Measurements from ENCODE around the gene ASAP2.

GRCh38 chr2:9268301-9269080, 61.9 kb downstream of the ASAP2 start:
- TF ChIP-seq POLR2A (IDR thresholded peaks at IDR 0.05; ENCODE audit: low read depth, low read length) = no peak
- TF ChIP-seq POLR2AphosphoS5 (IDR thresholded peaks at IDR 0.05; ENCODE audit: low read depth, low read length) = no peak
- no peak for TF ChIP-seq TAF1 (IDR thresholded peaks at IDR 0.05; ENCODE audit: borderline replicate concordance, low read depth, low read length)
